SU-DHL-6 (cell line): ENCODE data around the gene DDR2.

Source experiments
- H2AFZ ChIP-seq: fragments of 200-600 bp; sonication (generic); 2 replicates; pipeline ENCODE4 v1.6.1; 2014; ENCODE audit warnings: low read depth, mild to moderate bottlenecking, moderate library complexity, mixed read lengths, antibody characterized with exemption, low read length; ENCODE audit not compliant: severe bottlenecking
- H3F3A ChIP-seq: fragments of 200-600 bp; shearing (Covaris generic); 2 replicates; pipeline ENCODE4 v1.6.0; 2016; ENCODE audit warnings: antibody characterized with exemption, mild to moderate bottlenecking; ENCODE audit not compliant: insufficient read depth
- H3K27ac ChIP-seq: fragments of 200-600 bp; sonication (generic); 2 replicates; pipeline ENCODE4 v1.5.1; 2016; ENCODE audit warnings: low read depth, mild to moderate bottlenecking, low read length, moderate library complexity, mixed read lengths
- H3K27me3 ChIP-seq: fragments of 200-600 bp; sonication (generic), shearing (Covaris generic); 2 replicates; pipeline ENCODE4 v1.6.0; 2014; ENCODE audit warnings: mild to moderate bottlenecking, low read length
- H3K36me3 ChIP-seq: fragments of 200-600 bp; sonication (generic); 2 replicates; pipeline ENCODE4 v1.6.1; 2014; ENCODE audit warnings: mild to moderate bottlenecking, low read length, mixed read lengths
- H3K4me2 ChIP-seq: fragments of 300-600, 200-600 bp; shearing (Covaris generic), sonication (generic); 2 replicates; pipeline ENCODE4 v1.6.0; 2014; ENCODE audit warnings: low read length, low read depth, mild to moderate bottlenecking; ENCODE audit not compliant: poor library complexity, severe bottlenecking
- H3K4me3 ChIP-seq: fragments of 200-600 bp; sonication (generic); 2 replicates; pipeline ENCODE4 v1.5.1; 2014; ENCODE audit warnings: antibody characterized with exemption, low read length, mild to moderate bottlenecking, mixed read lengths; ENCODE audit not compliant: insufficient read depth, poor library complexity, severe bottlenecking
- H3K79me2 ChIP-seq: fragments of 200-600 bp; sonication (generic); 2 replicates; pipeline ENCODE4 v1.6.1; 2014; ENCODE audit warnings: mild to moderate bottlenecking, low read length, moderate library complexity; ENCODE audit not compliant: insufficient read depth
- H3K9ac ChIP-seq: fragments of 200-600 bp; sonication (generic); 2 replicates; pipeline ENCODE4 v1.7.0; 2014; ENCODE audit warnings: mild to moderate bottlenecking, low read length
- H3K9me2 ChIP-seq: fragments of 200-600 bp; sonication (generic); replicated peaks from 2 replicates; pipeline ENCODE4 v1.6.1; 2014; ENCODE audit warnings: low read length; ENCODE audit not compliant: insufficient read depth
- H3K9me3 ChIP-seq: fragments of 200-600 bp; sonication (generic); 2 replicates; pipeline ENCODE4 v1.6.1; 2014; ENCODE audit warnings: low read length, mixed read lengths; ENCODE audit not compliant: insufficient read depth
- H4K20me1 ChIP-seq: fragments of 200-600 bp; sonication (generic); 2 replicates; pipeline ENCODE4 v1.6.1; 2014; ENCODE audit warnings: low read depth, mild to moderate bottlenecking, antibody characterized with exemption, low read length, moderate library complexity, mixed read lengths
- EZH2phosphoT487 ChIP-seq: fragments of 200-600 bp; sonication (generic), shearing (Covaris generic); conservative IDR thresholded peaks from 2 replicates; pipeline ENCODE4 v1.6.1; 2018; ENCODE audit warnings: mild to moderate bottlenecking, antibody characterized with exemption, low read length, moderate library complexity, mixed read lengths
- TF ChIP-seq, protein P1 (sequence below): fragments of 200-600 bp; sonication (generic); IDR thresholded peaks from one replicate; pipeline ENCODE4 v1.5.1; 2017; ENCODE audit warnings: antibody characterized with exemption, mild to moderate bottlenecking, low read length, moderate library complexity; ENCODE audit not compliant: insufficient read depth, poor library complexity, severe bottlenecking

DDR2 gene

DNA sequence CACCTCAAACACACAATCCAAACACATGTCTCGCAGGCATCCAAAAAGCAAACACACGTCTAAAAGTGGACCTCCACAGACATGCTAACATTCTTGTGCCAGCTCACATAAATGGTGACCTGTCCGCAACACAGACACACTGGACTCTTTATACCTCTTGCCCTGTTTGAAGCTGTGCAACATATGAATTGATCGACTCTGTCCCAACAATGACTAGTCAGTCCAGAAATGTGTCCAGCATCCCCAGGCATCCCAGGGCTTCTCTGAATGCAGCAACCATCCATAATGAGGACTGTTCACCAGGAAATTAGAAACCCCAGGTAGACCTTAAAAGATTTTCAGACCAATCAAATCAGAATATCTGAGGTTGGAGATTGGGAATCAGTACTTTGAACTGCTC, 3.2 kb downstream of the DDR2 start:
- TF ChIP-seq, protein P1, sequence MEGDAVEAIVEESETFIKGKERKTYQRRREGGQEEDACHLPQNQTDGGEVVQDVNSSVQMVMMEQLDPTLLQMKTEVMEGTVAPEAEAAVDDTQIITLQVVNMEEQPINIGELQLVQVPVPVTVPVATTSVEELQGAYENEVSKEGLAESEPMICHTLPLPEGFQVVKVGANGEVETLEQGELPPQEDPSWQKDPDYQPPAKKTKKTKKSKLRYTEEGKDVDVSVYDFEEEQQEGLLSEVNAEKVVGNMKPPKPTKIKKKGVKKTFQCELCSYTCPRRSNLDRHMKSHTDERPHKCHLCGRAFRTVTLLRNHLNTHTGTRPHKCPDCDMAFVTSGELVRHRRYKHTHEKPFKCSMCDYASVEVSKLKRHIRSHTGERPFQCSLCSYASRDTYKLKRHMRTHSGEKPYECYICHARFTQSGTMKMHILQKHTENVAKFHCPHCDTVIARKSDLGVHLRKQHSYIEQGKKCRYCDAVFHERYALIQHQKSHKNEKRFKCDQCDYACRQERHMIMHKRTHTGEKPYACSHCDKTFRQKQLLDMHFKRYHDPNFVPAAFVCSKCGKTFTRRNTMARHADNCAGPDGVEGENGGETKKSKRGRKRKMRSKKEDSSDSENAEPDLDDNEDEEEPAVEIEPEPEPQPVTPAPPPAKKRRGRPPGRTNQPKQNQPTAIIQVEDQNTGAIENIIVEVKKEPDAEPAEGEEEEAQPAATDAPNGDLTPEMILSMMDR = no peak
- TF ChIP-seq EZH2phosphoT487 = no peak
- Histone ChIP-seq H3K27me3 (no peaks in the 10 kb centered on the region), H3K36me3 (no peaks in the 10 kb centered on the region), H4K20me1 (no peaks in the 10 kb centered on the region), H3K9ac (no peak overlapping the region), H3K9me2 (no peaks in the 10 kb centered on the region), H2AFZ (no peak overlapping the region), H3K79me2 (no peaks in the 10 kb centered on the region), H3K4me2 (no peak overlapping the region), H3K27ac (no peak overlapping the region), H3F3A (no peaks in the 10 kb centered on the region), H3K9me3 (no peaks in the 10 kb centered on the region), H3K4me3 (no peak overlapping the region)

DNA sequence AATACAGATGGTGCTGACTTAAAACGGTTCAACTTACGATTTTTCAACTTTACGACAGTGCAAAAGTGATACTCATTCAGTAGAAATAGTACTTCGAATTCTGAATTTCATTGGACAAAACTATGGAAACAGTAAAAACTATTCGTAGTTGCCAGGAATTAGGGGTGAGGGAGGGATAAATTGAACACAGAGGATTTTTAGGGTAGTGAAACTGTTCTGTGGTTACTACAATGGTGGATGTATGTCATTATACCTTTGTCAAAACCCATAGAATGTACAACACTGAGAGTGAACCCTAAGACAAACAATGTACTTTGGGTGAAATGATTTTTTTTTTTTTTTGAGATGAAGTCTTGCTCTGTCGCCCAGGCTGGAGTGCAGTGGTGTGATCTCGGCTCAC, 7.5 kb downstream of the DDR2 start:
- no peaks in the 10 kb centered on the region for H3K36me3 ChIP-seq
- H3K9me3 ChIP-seq = no peaks in the 10 kb centered on the region
- no peak overlapping the region for H3K27ac ChIP-seq
- H4K20me1 ChIP-seq = no peaks in the 10 kb centered on the region
- no peak overlapping the region for H3K4me3 ChIP-seq
- no peaks in the 10 kb centered on the region for H3K9me2 ChIP-seq
- no peak overlapping the region for H2AFZ ChIP-seq
- H3K9ac ChIP-seq = no peak overlapping the region
- no peak for TF ChIP-seq EZH2phosphoT487
- TF ChIP-seq, protein P1 = no peak
- no peaks in the 10 kb centered on the region for H3K79me2 ChIP-seq
- H3F3A ChIP-seq = no peaks in the 10 kb centered on the region
- no peaks in the 10 kb centered on the region for H3K27me3 ChIP-seq
- H3K4me2 ChIP-seq = no peak overlapping the region

DNA sequence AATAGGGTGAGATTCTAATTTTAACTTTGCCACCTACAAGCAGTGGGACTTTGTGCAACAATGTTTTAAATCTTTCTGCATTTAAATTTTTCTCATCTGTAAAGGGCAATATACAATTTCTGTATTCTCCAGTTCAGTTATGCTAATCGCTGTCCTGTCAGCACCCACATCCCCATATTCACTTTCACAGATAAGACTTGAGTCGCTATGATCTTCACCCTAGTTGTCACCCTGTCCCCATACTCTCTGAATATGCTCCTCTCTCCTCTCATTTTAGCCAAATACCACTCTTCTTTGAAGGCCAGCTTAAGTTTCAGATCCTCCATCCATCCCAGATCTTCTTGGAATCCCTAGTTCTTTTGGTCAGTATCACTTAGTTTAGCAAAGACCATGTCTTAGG, 8.8 kb downstream of the DDR2 start:
- no peaks in the 10 kb centered on the region for H3F3A ChIP-seq
- no peak overlapping the region for H3K9ac ChIP-seq
- no peaks in the 10 kb centered on the region for H4K20me1 ChIP-seq
- H3K27me3 ChIP-seq = no peaks in the 10 kb centered on the region
- no peak overlapping the region for H3K4me2 ChIP-seq
- H3K27ac ChIP-seq = no peak overlapping the region
- no peaks in the 10 kb centered on the region for H3K79me2 ChIP-seq
- no peaks in the 10 kb centered on the region for H3K36me3 ChIP-seq
- TF ChIP-seq, protein P1 = no peak
- TF ChIP-seq EZH2phosphoT487 = no peak
- H3K4me3 ChIP-seq = no peak overlapping the region
- no peaks in the 10 kb centered on the region for H3K9me3 ChIP-seq
- no peaks in the 10 kb centered on the region for H3K9me2 ChIP-seq
- no peak overlapping the region for H2AFZ ChIP-seq

DNA sequence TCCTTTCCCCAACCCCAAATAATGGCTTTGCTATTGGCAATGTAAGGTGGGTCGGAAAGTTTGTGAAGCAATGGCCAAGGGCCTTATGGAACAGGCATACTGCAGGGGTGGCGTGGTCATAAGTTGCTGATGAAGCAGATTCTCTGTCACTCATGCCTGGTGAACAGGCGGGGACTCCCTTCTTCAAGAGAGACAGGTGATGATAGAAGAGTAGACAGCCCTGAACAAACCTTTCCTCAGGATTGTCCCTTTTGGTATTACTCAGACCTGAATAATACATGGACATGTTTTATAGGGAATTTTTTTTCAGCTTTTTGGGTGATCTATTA, 12.7 kb downstream of the DDR2 start:
- no peaks in the 10 kb centered on the region for H4K20me1 ChIP-seq
- no peaks in the 10 kb centered on the region for H3K79me2 ChIP-seq
- H3K27me3 ChIP-seq = no peaks in the 10 kb centered on the region
- H3K4me2 ChIP-seq = no peak overlapping the region
- no peaks in the 10 kb centered on the region for H3F3A ChIP-seq
- no peaks in the 10 kb centered on the region for H3K36me3 ChIP-seq
- H3K27ac ChIP-seq = no peak overlapping the region
- no peak overlapping the region for H3K4me3 ChIP-seq
- H3K9ac ChIP-seq = no peak overlapping the region
- no peak overlapping the region for H2AFZ ChIP-seq
- no peaks in the 10 kb centered on the region for H3K9me2 ChIP-seq
- no peaks in the 10 kb centered on the region for H3K9me3 ChIP-seq
- TF ChIP-seq, protein P1 = no peak
- no peak for TF ChIP-seq EZH2phosphoT487
